GM12865 (cell line): ENCODE results near the gene RIMKLA.

Source experiments
- DNase-seq: peaks from one replicate; pipeline ENCODE4 v3.0.0; 2010; ENCODE audit warnings: low read depth
- H3K4me3 ChIP-seq: 2 replicates; pipeline ENCODE4 v1.5.1; 2011; ENCODE audit warnings: mild to moderate bottlenecking, low read depth, low read length, control low read depth
- CTCF ChIP-seq: IDR thresholded peaks from 2 replicates; pipeline ENCODE4 v1.5.1; 2011; ENCODE audit warnings: low read length, control low read depth, low read depth, inconsistent platforms; ENCODE audit not compliant: insufficient read depth; ENCODE audit errors: missing control alignments

The RIMKLA gene

GRCh38 chr1:42439940-42440339 lies 59.3 kb downstream of the RIMKLA start:
- no peak overlapping the region for H3K4me3 ChIP-seq
- no peak for DNase-seq
- no peak for TF ChIP-seq CTCF

- TF ChIP-seq CTCF = no peak
- DNase-seq = no peak
- H3K4me3 ChIP-seq = no peak overlapping the region
Observed at GRCh38 chr1:42442662-42443061, 62.1 kb downstream of the RIMKLA start.

- DNase-seq = no peak
- TF ChIP-seq CTCF = no peak
- H3K4me3 ChIP-seq = no peak overlapping the region
Observed at GRCh38 chr1:42449256-42449655, 68.7 kb downstream of the RIMKLA start.

GRCh38 chr1:42450061-42450460 lies 69.5 kb downstream of the RIMKLA start:
- no peak overlapping the region for H3K4me3 ChIP-seq
- DNase-seq = peak; percentile 7
- TF ChIP-seq CTCF = no peak

GRCh38 chr1:42453386-42453785 lies 72.8 kb downstream of the RIMKLA start:
- no peak overlapping the region for H3K4me3 ChIP-seq
- TF ChIP-seq CTCF = no peak
- DNase-seq = no peak

- no peak for DNase-seq
- no peak for TF ChIP-seq CTCF
- H3K4me3 ChIP-seq = no peak overlapping the region
Observed at GRCh38 chr1:42454403-42454802, 73.8 kb downstream of the RIMKLA start.

GRCh38 chr1:42456010-42456753 lies 75.6 kb downstream of the RIMKLA start, which contains the start of the genes PPCS and ZMYND12:
TSS of gene PPCS (plus strand) at chr1:42456543. CDS start at chr1:42456566, 23 bp downstream.
TSS of gene ZMYND12 (minus strand) at chr1:42456022. CDS start at chr1:42455997, 25 bp downstream.
- peak; percentile 95 for DNase-seq
- no peak for TF ChIP-seq CTCF
- peak within 1 kb of the TSS; percentile 78 for H3K4me3 ChIP-seq
